Upper lobe of left lung (tissue), 4 donors: Measurements from ENCODE around the gene CDHR2.

Source experiments
- CTCF ChIP-seq, 6 experiments: fragments of 450-650 bp in 4 of 6; fragments of 200-600 bp in 2 of 6; sonication (generic) in 2 of 6; IDR thresholded peaks; one replicate each; pipeline ENCODE4 v1.5.1; 2016 to 2019; ENCODE audit warnings: antibody characterized with exemption in 6 of 6
- EP300 ChIP-seq, 4 donors: sonication (generic); formaldehyde crosslinking; IDR thresholded peaks; one replicate each; pipeline ENCODE4 v1.5.1; 2017; ENCODE audit warnings: antibody characterized with exemption in 4 of 4, control low read depth in 2 of 4
- POLR2A ChIP-seq, 4 donors: fragments of 450-650 bp; IDR thresholded peaks; one replicate each; pipeline ENCODE4 v1.5.1; 2016 to 2017; ENCODE audit warnings: antibody characterized with exemption in 4 of 4, mild to moderate bottlenecking in 2 of 4
- POLR2AphosphoS5 ChIP-seq, 2 donors: sonication (generic); formaldehyde crosslinking; IDR thresholded peaks; one replicate each; pipeline ENCODE4 v1.5.1; 2017; ENCODE audit warnings: antibody characterized with exemption in 2 of 2

DNA sequence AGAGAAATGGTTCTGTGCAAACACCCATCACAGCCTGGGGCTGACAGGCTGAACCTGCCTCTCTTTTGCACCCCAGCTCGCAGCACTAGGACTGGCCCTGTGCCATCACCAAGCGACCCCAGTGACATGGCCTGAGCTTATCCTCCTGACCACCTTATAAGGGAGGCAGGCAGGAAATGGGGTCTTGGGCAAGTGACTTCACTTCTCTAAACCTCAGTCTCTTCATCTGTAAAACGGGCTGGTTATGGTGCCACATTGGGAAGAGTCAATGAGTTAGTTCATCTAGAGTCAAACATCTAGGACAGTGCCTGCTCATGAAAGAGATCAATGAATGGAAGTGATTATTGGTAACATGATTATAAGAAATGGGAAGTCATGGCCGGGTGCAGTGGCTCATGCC, 75.0 kb downstream of the CDHR2 start:
- no peak for TF ChIP-seq POLR2A (IDR thresholded peaks at IDR 0.05)
- no peak for TF ChIP-seq CTCF (IDR thresholded peaks at IDR 0.05)
- no peak for TF ChIP-seq EP300 (IDR thresholded peaks at IDR 0.05)
- no peak for TF ChIP-seq POLR2AphosphoS5 (IDR thresholded peaks at IDR 0.05)
